H1 (cell line): ENCODE data around the gene COL26A1. TPM values are rescaled to one million over a fixed set of nuclear protein-coding genes. Genes with fewer than 3 reads are reported as not detected.

Experiments
- EZH2 ChIP-seq: fragments of 200-600 bp; sonication (generic); IDR thresholded peaks from 2 replicates; pipeline ENCODE4 v1.7.1; 2012; ENCODE audit warnings: low read depth, mild to moderate bottlenecking, moderate library complexity, low read length, inconsistent platforms; ENCODE audit not compliant: severe bottlenecking
- HDAC6 ChIP-seq: IDR thresholded peaks from one replicate; pipeline ENCODE4 v1.7.1; 2012; ENCODE audit warnings: low read depth, mild to moderate bottlenecking, inconsistent platforms, low read length, moderate library complexity
- JUND ChIP-seq: IDR thresholded peaks from 2 replicates; pipeline ENCODE4 v1.6.1; 2011; ENCODE audit warnings: mild to moderate bottlenecking, improper control_type of control experiment, low read length
- KDM4A ChIP-seq: IDR thresholded peaks from one replicate; pipeline ENCODE4 v1.7.1; 2012; ENCODE audit warnings: low read depth, mild to moderate bottlenecking, moderate library complexity, low read length, inconsistent platforms; ENCODE audit not compliant: severe bottlenecking
- POLR2AphosphoS5 ChIP-seq: IDR thresholded peaks from 2 replicates; pipeline ENCODE4 v1.6.1; 2011; ENCODE audit warnings: low read depth, low read length
- RXRA ChIP-seq: IDR thresholded peaks from 2 replicates; pipeline ENCODE4 v1.6.1; 2011; ENCODE audit warnings: low read depth, mild to moderate bottlenecking, low read length, moderate library complexity; ENCODE audit not compliant: insufficient read depth
- SP2 ChIP-seq: IDR thresholded peaks from 2 replicates; pipeline ENCODE4 v1.6.1; 2012; ENCODE audit warnings: mild to moderate bottlenecking, low read length, inconsistent platforms
- TBP ChIP-seq: IDR thresholded peaks from 2 replicates; pipeline ENCODE4 v1.6.1; 2011; ENCODE audit warnings: low read depth, low read length, improper control_type of control experiment
- polyA plus RNA-seq, 7 experiments: library from polyadenylated mRNA; depleted of rRNA in 3 of 7; stranded (reverse) in 5 of 7; unstranded in 2 of 7; fragments of >200 nt in 5 of 7; fragments of 200-250 nt in 2 of 7; gene quantifications; 1 replicate in 5 of 7; 2 replicates in 1 of 7; 4 replicates in 1 of 7; pipeline versions ENCODE4 v1.2.1 to v1.2.3, GENCODE V29; 2011 to 2013; ENCODE audit warnings: missing spikeins in 2 of 7, mixed read lengths in 2 of 7
- total RNA-seq: library from RNA; stranded (reverse); fragmentation: NEBNext Ultra II Directional; extraction: Animal tissue kit (Norgen Biotek cat#: 25700); gene quantifications from 2 replicates; pipeline ENCODE4 v1.2.1, GENCODE V29; 2021

The COL26A1 gene
- total and polyA plus RNA-seq, 2 of the 8 experiments (the other 6 are each of a cell fraction or from before 2014, with no cell fraction given): 51.1 to 68.8 TPM

DNA sequence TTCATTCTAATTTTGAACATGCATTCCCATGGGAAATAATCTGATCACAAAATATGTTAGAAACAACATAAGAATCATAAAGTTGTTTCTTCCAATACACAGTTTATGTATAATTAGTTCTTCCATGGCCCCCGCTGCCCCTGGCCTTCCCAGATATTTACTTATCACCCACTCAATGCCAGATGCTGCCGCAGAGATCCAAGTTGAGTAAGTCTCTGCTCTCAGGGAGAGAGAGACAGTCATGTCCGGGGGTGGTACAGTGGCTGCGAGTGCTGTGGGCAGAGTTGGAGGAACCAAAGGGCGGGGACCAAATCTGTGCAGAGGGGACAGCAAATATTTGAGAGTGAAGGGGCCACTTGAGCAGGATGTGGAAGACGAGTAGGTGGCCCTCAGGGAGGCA, 37.1 kb downstream of the COL26A1 start (continued):
- no peak for TF ChIP-seq EZH2
- no peak for TF ChIP-seq HDAC6
- no peak for TF ChIP-seq KDM4A
- TF ChIP-seq JUND: no peak
- no peak for TF ChIP-seq RXRA
- no peak for TF ChIP-seq SP2
- TF ChIP-seq TBP: no peak
- TF ChIP-seq POLR2AphosphoS5: no peak
